Glutamatergic neuron (in vitro differentiated cells): ENCODE results near the gene ABI3BP. TPM values are rescaled to one million over a fixed set of nuclear protein-coding genes. Genes with fewer than 3 reads are reported as not detected.

Experiments used
- DNase-seq: peaks from one replicate; pipeline ENCODE4 v3.0.0; 2022
- H3K27ac Mint-ChIP-seq: one replicate; pipeline ENCODE4 v1.8.0; 2020; ENCODE audit warnings: mild to moderate bottlenecking, mixed read lengths, inconsistent platforms; ENCODE audit not compliant: unreplicated experiment
- H3K27me3 Mint-ChIP-seq: one replicate; pipeline ENCODE4 v1.8.0; 2020; ENCODE audit warnings: mild to moderate bottlenecking, moderate library complexity, mixed read lengths, inconsistent platforms; ENCODE audit not compliant: unreplicated experiment
- H3K36me3 Mint-ChIP-seq: one replicate; pipeline ENCODE4 v1.8.0; 2020; ENCODE audit warnings: mild to moderate bottlenecking, mixed read lengths, inconsistent platforms; ENCODE audit not compliant: unreplicated experiment
- H3K4me1 Mint-ChIP-seq: one replicate; pipeline ENCODE4 v1.8.0; 2020; ENCODE audit warnings: mild to moderate bottlenecking, low read depth, mixed read lengths, inconsistent platforms; ENCODE audit not compliant: unreplicated experiment
- H3K4me3 Mint-ChIP-seq: one replicate; pipeline ENCODE4 v1.8.0; 2020; ENCODE audit warnings: mild to moderate bottlenecking, mixed read lengths, inconsistent platforms; ENCODE audit not compliant: unreplicated experiment
- H3K9me3 Mint-ChIP-seq: one replicate; pipeline ENCODE4 v1.8.0; 2020; ENCODE audit warnings: mild to moderate bottlenecking, moderate library complexity, mixed read lengths, inconsistent platforms; ENCODE audit not compliant: unreplicated experiment
- CTCF ChIP-seq: fragments of 200-600 bp; sonication (generic); IDR thresholded peaks from one replicate; pipeline ENCODE4 v1.5.0; 2021; ENCODE audit not compliant: partially characterized antibody, unreplicated experiment
- total RNA-seq: library from RNA; stranded (reverse); fragmentation: NEBNext Ultra II Directional; extraction: Animal tissue kit (Norgen Biotek cat#: 25700); gene quantifications from one replicate; pipeline ENCODE4 v1.2.1, GENCODE V29; 2021; ENCODE audit not compliant: unreplicated experiment

ABI3BP gene
- total RNA-seq, 1 donor from 2014 or later: not detected

- Mint-ChIP-seq H3K36me3 (no peaks in the 10 kb centered on the region), H3K4me1 (no peaks in the 10 kb centered on the region), H3K27ac (no peak overlapping the region), H3K4me3 (no peak overlapping the region), H3K9me3 (no peaks in the 10 kb centered on the region), H3K27me3 (no peaks in the 10 kb centered on the region)
- no peak for DNase-seq
- no peak for TF ChIP-seq CTCF
These were observed 188.6 kb downstream of the ABI3BP start for GRCh38 chr3:100804631-100805030.

GRCh38 chr3:100803711-100804110, 189.5 kb downstream of the ABI3BP start:
- no peak for TF ChIP-seq CTCF
- Mint-ChIP-seq H3K4me3 (no peak overlapping the region), H3K27me3 (no peaks in the 10 kb centered on the region), H3K27ac (no peak overlapping the region), H3K9me3 (no peaks in the 10 kb centered on the region), H3K36me3 (no peaks in the 10 kb centered on the region), H3K4me1 (no peaks in the 10 kb centered on the region)
- DNase-seq: no peak

- TF ChIP-seq CTCF: no peak
- Mint-ChIP-seq H3K9me3 (no peaks in the 10 kb centered on the region), H3K36me3 (no peaks in the 10 kb centered on the region), H3K27me3 (no peaks in the 10 kb centered on the region), H3K4me1 (no peaks in the 10 kb centered on the region), H3K4me3 (no peak overlapping the region), H3K27ac (no peak overlapping the region)
- no peak for DNase-seq
These were observed 191.1 kb downstream of the ABI3BP start for GRCh38 chr3:100802126-100802525.

- no peak for TF ChIP-seq CTCF
- Mint-ChIP-seq H3K36me3 (no peaks in the 10 kb centered on the region), H3K4me1 (no peaks in the 10 kb centered on the region), H3K4me3 (no peak overlapping the region), H3K9me3 (no peaks in the 10 kb centered on the region), H3K27ac (no peak overlapping the region), H3K27me3 (no peaks in the 10 kb centered on the region)
- DNase-seq: no peak
These were observed 195.2 kb downstream of the ABI3BP start for GRCh38 chr3:100798012-100798411.

GRCh38 chr3:100796556-100796955, 196.7 kb downstream of the ABI3BP start:
- no peaks in the 10 kb centered on the region for H3K27me3 Mint-ChIP-seq
- H3K36me3 Mint-ChIP-seq: no peaks in the 10 kb centered on the region
- H3K4me3 Mint-ChIP-seq: no peak overlapping the region
- no peaks in the 10 kb centered on the region for H3K9me3 Mint-ChIP-seq
- no peaks in the 10 kb centered on the region for H3K4me1 Mint-ChIP-seq
- DNase-seq: no peak
- no peak for TF ChIP-seq CTCF
- no peak overlapping the region for H3K27ac Mint-ChIP-seq
